Activated CD8-positive, alpha-beta memory T cell treated with anti-CD3 and anti-CD28 coated beads, Interleukin-2, amount 50 U/mL, for 4 hours (primary cell): Measurements from ENCODE around the gene CYTH2.
"Not testable (repeated sequence)": the region's sequence is repeated elsewhere in the genome, so short reads cannot be mapped to it uniquely, and the experiment has no call there.

Experiments
- DNase-seq: peaks from one replicate; pipeline ENCODE4 v3.0.0-alpha.2; 2020

Gene CYTH2

GRCh38 chr19:48513289-48514122 is 44.3 kb downstream of the CYTH2 start:
- peak; percentile 76 for DNase-seq

DNA sequence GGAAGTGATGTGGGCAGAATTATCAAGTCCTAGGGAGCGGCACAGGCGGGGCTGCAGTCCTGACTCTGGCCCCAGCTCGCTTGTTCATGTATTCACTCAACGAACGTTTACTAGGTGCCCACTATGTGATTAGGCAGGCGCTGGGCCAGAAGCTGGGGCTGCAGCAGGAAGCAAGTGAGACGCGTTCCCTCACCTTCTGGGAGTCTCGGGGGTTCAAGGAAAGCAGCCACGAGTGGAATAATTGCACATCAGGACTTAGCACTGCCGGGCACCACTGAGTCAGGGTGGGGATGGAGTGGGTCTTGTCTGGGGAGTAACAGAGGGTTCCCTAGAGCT is 44.9 kb downstream of the CYTH2 start:
- DNase-seq, result no peak

DNA sequence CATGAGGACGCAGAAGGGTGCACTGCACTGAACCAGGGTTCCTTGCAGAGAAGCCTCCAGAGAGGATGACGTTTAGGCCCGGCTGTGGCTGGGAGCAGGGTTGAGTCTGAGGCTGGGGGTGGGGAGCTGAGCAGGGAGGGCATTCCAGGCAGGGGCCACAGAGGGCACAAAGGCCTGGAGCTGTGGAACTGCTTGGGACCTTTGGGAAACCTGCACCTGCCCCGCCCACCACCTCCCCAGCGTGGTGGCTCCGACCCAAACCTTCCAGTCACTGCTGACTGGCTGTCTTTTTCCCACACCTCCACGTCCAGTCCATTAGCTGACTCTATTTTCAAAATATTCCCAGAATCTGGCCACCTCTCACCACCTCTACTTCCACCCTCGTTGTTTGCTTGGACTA is 47.4 kb downstream of the CYTH2 start:
- DNase-seq, result no peak

GRCh38 chr19:48518207-48518606 is 49.0 kb downstream of the CYTH2 start:
- no peak for DNase-seq

DNA sequence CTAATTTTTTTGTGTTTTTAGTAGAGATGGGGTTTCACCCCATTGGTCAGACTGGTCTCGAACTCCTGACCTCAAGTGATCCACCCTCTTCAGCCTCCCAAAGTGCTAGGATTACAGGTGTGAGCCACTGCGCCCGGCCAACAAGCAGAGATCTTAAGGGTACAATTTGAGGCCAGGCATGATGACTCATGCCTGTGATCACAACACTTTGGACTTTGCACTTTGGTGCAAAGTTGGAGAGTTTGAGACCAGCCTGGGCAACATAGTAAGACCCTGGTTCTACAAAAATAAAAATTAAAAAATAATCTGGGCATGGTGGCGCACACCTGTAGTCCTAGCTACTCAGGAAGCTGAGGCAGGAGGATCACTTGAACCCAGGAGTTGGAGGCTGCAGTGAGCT is 50.3 kb downstream of the CYTH2 start:
- not testable (repeated sequence) for DNase-seq

DNA sequence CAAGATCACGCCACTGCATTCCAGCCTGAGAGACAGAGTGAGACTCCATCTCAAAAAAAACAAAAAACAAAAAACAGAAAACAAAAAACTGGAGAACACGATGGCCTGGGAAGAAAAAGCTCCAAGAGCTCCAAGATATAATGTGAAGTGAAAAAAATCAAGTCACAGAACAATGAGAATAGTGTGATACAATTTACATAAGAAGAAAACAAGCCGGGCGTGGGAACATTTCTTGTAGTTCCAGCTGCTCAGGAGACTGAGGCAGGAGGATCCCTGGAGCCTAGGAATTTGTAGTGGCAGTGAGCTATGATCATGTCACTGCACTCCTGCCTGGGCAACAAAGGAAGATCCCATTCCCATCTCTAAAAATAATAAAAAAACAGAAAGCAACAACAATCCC is 51.0 kb downstream of the CYTH2 start:
- no peak for DNase-seq

DNA sequence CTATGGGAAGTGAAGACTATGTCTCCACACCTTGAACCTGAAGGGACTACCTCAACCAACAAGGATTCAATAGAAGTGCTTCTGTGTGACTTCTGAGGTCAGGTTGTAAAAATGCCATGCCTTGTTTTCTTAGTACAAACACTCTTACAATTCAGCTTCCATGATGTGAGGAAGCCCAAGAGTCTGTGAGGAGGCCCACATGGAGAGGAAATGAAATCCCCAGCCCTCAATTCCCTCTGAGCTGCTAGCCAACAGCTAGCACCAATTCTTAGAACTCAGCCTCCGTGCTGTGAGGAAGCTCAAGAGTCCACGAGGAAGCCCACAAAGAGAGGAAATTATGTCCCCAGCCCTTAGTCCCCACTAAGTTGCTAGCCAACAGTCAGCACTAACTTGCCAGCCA is 55.1 kb downstream of the CYTH2 start:
- no peak for DNase-seq

DNA sequence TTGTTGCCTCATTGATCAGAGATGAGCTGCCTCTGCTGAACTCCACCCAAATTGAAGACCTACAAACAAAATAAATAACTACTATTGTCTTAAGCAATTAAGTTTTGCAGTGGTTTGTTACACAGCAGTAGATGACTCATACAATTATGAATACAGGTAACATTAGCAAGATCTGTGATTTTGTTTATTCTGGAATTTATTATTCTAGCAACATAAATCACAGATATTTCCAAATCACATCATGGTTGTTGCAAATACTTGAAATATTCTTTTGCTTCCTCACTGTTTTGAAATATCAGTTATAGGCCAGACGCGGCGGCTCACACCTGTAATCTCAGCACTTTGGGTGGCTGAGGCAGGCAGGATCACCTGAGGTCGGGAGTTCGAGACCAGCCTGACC is 55.6 kb downstream of the CYTH2 start:
- DNase-seq, result no peak

DNA sequence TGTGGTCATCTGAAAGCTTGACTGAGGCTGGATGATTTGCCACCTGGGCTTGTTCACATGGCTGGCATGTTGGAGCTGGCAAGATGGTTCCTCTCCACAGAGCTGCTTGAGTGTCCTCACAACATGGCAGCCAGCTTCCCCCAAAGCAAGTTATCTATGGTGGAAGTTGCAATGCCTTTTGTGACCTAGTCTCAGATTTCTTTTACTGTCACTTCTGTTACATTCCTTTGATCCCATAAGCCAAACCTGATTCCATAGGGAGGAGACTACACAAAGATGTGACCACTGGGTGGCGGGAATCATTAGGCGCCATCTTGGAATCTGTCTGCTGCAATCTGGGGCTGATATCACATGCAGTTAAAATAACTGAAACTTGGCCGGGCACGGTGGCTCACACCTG is 60.0 kb downstream of the CYTH2 start:
- DNase-seq, result no peak

DNA sequence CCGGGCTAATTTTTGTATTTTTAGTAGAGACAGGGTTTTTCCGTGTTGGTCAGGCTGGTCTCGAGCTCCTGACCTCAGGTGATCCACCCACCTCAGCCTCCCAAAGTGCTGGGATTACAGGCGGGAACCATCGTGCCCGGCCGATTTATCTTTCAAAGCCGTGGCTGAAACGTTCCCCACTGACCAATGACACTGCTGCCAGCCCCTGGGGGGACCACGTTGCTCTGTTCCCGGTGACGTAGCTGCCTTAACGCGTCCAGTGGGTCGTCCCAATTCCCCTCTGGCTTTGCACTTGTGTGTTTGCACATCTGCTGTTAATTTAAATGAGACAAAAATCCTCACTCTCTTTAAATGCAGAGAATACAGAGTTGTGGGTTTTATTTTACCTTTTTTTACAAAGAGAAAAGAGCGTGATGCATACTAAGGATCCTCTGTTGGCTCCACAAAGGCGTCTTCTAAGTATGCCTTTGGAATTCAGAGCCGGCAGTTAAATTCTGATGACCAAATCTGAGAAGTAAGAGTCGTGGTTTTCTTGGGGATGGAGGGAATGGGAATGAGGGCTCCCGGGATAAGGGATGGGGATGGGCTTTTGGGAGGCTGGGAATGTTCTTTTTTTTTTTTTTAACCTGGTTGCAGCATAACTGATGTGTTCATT is 61.0 kb downstream of the CYTH2 start:
- DNase-seq, result no peak

- DNase-seq, result no peak
These were observed 61.6 kb downstream of the CYTH2 start for GRCh38 chr19:48530770-48531169.
